GM11168 (cell line): Measurements from ENCODE around the gene THADA.
"Not testable (repeated sequence)": the region's sequence is repeated elsewhere in the genome, so short reads cannot be mapped to it uniquely, and the experiment has no call there.

Source experiments
- in situ Hi-C: fragments of 300-500 bp; cut with MboI; formaldehyde crosslinking; loops from one replicate; pipeline ENCODE4 v1.12.0; 2022; ENCODE audit warnings: low sequenced_read_pairs; ENCODE audit not compliant: unreplicated experiment

THADA gene

DNA sequence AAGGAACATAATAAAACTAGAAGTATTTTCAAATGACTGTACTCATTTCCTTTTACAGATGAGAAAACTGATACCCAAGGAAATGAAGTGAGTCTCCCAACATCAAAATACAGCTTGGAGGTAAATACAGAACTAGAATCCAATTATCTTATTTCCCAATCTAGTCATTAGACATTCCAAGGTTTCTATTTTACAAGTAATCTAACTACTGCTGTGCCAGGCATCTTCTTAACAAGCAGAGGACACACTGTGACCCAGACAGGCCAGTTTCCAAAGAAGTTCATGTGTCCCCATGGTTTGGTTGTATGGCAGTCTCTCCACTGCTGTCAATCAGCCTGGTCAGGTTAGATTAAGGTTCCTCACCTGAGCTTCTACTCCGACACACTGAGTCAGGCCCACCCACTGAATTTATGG is 143.5 kb downstream of the THADA start:
- in situ Hi-C loops, result no loop called here

DNA sequence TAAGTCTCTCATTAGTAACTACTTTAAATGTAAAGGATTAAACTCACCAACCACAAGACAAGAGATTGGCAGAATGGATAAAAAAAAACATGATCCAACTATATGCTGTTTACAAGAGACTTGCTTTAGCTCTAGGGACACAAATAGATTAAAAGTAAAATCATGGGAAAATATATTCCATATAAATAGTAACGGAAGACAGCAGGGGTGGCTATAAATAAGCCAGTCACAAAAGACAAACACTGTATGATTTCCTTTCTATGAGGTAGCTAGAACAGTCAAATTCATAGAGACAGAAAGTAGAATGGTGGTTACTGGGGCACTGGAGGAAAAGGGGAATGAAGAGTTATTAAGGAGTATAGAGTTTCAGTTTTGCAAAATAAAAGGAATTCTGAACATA is 145.2 kb downstream of the THADA start:
- in situ Hi-C loops, result no loop called here

DNA sequence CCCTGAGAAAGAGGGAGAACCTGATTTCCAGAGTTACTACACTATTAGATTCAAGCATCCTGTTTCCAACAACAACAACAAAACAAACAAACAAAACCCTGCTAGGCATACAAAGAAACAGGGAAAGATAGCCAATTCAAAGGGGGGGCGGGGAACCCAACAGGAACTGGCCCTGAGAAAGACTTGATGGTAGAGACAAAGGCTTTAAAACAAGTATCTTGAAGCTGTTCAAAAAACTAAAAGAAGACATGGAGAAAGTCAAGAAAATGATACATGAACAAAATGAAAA is 147.1 kb downstream of the THADA start:
- in situ Hi-C loops, result no loop called here

DNA sequence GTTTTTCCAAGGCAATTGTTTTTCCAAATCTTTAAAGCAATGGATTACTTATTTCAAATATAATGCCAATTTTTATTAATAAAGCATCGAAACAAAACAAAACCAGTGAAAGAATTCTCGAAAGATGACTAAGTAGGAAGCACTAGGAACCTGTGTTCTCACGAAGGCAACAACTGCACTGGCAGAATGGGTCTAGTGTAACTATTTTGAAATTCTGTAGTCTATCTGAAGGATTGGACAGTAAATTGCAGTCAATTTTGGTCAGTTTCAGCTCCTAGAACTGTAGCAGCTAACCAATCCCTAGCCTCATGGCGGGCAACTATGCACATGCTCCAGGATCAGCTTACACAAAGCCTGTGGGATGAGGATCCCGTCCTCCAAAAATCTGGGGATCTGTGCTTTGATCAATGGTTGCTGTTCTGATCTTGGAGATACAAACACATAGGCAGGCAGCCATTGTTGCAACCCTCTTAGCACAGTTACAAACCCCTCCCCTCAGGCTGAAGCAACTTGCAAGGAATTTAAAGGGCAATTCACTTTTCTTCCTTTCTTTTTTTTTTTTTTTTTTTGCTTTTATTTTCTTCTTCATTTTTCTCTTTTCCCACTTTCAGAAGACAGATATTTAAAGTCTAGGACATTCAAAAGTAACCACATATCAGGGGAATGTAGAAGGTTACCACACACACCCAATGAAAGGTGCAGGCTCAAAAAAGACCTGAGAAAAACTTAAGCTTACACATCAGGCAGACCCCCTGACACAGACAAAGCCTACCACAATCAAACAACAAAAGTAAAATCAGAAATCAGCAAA is 147.6 kb downstream of the THADA start:
- in situ Hi-C loops, result no loop called here

DNA sequence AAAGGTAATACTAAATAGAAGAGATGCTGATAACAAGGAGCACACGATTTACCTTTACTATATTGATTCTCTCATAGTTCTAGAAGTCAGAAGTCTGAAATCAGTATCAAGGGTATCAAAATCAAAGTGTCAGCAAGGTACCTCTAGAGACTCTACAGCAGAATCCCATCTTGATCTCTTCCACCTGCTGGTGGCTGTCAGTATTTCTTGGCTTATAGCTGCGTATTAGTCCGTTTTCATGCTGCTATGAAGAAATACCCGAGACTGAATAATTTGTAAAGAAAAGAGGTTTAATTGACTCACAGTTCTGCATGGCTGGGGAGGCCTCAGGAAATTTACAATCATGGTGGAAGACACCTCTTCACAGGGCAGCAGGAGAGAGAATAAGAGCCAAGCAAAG is 149.1 kb downstream of the THADA start:
- in situ Hi-C loops, result not testable (repeated sequence)

DNA sequence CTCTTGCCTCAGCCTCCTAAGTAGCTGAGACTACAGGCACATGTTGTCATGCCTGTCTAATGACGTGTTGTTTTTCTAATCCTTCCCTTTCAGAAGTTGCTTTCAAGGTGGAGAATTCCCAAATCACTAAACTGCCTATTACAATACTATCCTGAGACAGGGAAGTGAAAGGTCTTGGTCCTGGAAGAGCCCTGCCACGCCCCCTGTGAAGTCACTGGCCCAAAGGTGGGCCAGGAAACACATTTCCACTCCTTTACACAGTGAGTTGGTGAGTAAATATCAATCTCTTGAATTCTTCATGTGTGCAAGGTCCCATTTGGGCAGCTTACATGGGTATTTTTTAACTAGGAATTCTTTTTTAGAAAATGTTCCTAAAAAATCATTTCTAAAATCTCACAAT is 150.1 kb downstream of the THADA start:
- in situ Hi-C loops, result no loop called here

DNA sequence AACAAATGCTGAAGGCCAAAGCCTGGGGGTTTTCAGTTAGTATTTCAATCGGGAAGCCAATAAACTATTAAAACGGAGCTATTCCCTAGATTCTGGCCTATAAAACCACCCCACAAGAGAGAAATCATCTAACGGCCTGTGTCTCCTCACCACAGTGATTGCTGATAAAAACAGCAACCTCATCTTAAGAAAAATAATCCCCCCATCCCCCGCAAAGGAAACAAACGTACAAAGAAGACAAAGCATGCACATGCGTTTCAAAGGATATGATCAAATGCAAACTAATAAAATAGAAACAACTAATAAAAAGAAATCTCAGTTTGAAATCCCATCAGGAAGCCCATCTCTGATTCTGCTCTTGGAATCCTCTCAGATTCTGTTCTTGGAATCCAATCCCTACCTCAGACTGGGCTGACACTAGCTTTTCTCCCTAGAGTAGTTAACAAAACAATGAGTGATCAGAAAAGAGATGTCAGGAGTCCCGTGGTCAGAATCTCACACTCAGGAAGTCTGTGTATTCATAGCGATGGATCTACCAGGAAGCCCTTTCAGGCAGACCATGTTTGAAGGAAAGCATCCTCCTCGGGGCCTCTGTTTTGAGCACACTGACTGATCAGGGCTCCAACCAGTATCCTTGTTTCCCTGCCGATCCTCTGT is 150.7 kb downstream of the THADA start:
- in situ Hi-C loops, result no loop called here

DNA sequence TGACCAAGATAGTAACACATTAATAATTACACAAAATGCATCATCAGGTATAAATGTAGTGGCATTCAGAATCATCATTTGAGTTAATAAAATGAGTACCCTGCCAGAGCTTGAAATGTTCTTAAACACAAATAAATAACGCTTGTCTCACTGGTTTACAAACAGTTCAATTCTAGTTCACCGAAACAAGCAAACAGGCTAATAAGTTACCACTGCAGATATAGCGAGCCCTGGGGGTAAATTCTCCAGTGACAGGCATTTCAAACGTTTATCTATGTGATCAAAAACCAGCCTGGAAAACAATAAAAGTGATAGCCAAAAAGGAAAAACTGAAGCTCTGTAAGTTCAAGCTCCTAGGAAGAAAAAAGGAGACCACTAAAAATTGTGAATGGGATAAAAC is 152.6 kb downstream of the THADA start:
- in situ Hi-C loops, result no loop called here

DNA sequence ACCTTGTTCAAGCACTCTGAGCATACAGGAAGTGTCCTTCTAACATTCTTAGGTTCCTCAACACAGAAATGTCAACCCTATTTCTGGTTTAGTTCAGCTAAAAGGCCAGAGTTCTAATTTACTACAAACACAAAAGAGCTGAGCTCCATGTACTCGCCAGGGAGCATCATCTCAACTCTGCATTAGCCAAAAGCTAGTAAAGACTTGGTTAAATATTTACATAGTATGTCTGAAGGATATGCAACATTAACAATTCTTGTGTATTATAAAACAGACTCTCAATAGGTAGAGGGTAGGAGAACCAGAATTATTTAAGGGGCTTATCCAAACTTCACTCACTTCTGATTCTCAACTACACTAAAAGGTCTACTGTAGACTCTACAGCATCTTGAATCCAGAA is 154.6 kb downstream of the THADA start:
- in situ Hi-C loops, result no loop called here

DNA sequence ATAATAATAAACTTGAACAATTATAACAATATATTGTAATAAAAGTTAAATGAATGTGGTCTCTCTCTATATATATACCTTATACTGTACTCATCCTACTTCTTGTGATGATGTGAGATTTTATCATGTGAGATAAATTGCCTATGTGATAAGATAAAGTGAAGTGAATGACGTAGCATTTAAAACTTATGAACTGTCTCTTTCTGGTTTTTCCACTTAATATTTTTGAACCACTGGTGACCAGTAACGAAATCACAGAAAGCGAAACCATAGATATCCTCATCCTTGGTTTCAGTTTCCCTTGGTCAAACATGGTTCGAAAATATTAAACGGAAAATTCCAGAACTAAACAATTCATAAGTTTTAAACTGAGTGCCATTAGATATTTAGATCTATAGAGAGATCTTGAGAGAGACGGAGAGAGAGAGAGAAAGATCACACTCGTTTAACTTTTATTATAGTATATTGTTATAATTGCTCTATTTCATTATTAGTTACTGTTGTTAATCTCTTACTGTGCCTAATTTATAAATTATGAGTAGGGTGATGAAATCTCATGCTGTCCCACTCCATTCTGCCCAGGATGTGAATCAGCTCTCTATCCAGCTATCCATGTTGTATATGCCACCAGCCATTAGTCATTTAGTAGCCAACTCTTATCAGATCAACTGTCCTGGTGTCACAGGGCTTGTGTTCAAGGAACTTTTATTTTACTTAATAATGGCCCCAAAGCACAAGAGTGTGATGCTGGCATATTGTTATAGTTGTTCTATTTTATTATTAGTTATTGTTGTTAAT is 156.8 kb downstream of the THADA start:
- in situ Hi-C loops, result no loop called here

DNA sequence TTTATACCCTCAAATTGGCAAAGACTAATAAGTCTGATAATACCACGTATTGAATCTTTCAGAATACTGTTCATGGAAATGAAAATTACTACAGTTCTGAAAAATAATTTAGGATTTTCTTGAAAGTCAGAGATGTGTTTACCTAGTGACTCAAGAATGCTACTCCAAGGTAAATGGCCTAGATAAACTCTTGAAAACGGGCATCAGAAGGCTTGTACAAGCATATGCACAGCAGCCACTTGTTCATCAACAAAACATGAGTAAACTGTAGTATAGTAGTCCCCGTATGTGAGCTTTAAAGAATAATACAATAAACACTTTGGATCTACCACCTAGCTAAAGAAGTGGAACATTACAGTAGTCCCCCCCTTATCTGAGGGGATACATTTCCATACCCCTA is 157.5 kb downstream of the THADA start:
- in situ Hi-C loops, result no loop called here

DNA sequence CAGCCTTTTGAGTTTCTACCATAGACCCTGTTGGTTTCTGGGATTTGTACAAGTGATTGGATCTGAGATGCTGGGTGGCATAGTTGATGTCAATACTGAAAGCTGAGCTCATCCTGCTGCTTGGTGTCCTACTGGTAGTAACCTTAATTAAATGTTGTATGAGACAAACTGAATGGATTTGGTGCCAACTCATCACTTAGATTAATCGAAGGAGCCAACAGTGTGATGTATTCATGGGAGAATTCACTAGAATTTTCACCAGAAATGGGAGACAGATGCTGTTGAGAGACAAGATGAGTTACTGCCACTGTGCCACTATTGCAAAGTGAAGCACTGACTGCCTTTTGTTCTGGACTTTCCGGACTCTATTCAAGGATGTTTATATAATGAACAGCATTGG is 158.5 kb downstream of the THADA start:
- in situ Hi-C loops, result no loop called here

DNA sequence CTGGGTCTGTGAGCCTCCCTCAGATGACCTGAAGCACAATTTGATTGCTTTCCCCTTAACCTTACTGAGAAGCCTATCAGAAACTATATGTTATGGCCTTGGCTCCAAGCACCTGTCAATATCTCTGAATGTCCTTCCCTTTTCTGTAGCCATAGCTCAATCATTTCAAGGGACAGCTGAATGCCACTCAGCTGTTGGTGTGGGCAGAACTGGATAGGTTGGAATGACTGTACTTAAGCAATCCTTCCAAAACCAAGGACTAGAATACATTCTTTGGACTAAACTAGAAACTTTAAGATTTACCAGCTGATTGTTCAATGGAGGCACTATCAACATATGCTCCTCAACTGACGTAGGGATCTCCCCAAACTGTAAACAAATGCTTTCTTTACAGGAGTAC is 159.4 kb downstream of the THADA start:
- in situ Hi-C loops, result no loop called here

DNA sequence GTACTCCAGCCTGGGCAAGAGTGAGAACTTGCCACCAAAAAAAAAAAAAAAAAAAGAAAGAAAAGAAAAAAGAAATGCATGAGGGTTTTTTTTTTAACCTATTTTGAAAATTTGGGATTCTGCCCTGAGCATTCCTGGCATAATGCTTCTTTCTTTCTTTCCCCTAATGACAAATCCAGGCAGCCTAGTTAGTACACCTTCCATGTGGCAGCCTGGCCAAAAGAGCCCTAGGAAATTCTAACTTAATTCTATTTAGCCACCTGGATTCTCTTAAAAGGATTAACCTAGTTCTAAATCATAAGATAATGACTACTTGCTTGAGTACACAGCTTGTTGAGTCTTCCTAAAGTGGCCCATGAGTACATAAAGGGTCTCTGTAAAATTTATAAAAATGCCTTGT is 160.1 kb downstream of the THADA start:
- in situ Hi-C loops, result no loop called here

DNA sequence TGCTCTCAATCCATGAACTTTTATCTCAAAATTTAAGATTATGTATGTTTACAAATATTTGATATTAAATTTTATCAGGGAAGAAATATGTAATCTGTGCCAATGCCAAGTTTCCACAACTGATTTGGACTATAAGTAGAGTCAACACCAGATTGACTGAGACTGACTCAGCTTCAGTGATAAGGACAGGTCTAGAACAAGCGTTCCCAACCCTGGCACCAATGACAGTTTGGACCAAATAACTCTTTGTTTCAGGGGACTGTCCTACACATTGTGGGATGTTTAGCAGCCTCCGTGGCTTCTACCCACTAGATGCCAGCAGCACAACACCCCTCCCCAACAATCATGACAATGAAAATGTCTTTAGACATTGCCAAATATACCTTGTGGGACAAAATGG is 165.3 kb downstream of the THADA start:
- in situ Hi-C loops, result no loop called here

DNA sequence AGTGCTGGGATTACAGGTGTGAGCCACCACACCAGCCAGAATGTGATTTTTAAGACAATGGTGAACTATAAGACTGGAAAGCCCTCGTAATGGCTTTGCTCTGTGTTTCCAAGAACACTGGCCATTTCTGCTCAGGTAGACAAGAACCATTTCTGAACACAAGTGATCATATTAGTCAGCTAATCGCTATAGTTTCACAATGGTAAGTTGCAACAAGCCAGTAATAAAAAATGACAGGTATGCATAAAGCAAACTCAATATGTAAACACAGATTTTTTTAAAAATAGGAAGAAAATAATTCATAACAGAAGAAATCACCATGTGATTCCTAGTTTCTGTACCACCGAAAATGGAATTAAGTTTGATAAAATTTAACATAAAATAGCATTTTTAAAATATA is 166.5 kb downstream of the THADA start:
- in situ Hi-C loops, result no loop called here

DNA sequence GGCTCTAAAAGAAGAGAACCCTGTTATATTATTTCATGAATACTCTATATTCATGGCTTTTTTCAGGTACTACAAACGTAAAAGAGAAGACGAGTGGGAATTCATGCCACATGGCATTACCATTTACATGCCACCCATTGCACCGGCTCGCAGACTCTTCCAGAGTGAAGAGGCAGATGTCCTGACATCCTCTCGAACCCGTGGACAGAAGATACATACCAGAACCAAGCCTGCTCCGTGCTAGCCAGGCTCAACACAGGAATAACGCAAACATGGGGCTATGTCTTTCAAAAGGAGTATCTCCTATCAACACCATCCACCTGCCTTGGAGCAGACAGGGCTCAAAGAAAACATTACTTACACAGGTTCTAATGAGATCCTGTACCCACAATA is 168.8 kb downstream of the THADA start:
- in situ Hi-C loops, result no loop called here

DNA sequence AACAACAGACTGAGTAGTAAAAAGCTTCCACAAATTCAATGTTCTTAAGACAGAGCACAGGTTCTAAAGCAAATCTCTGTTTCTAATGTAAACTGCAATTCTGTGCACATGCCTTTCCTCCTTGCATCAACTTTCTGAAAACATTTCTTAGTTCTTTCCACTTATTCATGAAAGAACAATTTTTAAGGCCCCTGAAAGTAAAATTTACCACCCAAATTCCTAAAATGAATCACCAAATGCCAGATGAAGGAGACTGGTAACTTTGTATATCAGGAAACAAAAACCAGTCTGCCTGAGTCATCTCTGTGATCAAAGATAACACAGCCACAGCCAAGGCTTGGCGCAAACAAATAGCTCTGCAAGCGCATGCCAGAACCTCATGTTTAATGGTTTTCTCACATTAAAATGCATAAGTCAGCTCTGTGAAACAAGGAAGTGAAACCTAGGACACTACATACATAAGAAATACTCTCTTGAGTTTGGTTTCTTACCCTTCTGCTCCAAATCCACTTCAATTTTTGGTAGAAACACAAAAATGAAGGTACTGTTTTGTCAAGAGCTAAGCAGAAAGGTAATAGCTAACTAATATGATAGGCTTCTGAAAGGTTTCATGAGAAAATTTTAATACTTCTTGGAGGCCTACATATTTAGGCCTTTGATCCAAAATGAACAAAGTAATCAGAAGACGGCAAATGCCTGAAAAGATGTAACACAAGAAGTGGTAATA is 169.4 kb downstream of the THADA start:
- in situ Hi-C loops, result no loop called here

DNA sequence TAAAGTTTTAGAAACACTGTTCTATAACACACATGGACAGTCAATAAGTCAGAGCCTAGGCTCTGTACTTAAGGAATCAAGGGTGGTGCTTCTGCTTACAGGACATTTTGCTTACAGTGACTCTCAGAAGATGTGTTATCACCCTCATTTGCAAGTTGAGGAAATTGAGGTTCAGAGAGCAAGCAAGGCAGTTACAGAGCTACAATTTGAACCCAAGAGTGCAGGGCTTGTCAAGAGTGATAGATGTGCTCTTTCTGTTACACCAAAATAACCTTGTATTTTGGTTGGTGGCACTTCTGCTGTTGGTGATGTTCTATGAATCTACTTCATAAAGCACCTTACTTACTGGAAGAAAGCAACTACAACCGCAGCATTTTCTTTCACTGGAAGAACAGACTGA is 170.2 kb downstream of the THADA start:
- in situ Hi-C loops, result no loop called here

DNA sequence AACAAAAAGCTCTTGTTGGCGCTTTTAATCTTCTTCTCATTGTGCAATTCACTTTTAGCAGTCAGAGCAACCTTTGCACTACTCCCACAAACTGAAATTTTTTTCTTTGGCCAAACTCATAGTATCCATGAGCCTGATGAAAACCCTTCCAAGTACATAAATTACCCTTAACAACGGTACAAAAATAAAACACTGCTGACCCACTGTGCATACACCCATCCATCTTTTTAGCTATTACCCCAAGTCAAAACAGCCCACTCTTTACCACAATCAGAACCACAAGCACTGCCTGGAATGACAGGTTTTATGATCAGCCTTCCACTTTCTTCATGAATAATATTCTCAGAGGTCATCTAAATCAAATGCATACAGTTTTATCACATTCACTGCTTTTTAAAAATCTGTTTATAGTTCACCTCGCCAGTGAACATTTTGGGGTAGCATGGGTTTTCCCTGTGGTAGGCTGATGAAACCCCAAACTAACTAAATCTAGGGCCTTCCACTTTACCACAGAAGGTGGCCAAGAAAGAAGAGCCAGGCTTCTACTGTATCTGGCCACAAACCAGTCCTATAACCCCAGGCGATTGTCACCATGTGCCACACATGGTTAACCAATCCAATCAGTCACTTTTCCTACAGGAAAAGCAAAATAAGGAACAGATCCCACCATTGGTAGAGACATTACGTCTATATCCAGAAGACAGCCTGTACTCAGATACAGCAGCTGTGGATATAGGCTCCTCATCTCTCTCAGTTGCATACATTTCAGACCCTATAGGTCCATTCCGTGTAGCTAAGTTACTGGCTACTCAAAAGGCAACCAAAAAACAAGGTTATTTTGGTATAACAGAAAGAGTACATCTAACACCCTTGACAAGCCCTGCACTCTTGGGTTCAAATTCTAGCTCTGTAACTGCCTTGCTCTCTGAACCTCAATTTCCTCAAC is 171.3 kb downstream of the THADA start:
- in situ Hi-C loops, result no loop called here
